Body of pancreas (tissue), 4 donors: ENCODE data around the gene BARHL1. TPM values are rescaled to one million over a fixed set of nuclear protein-coding genes. Genes with fewer than 3 reads are reported as not detected.

Experiments
- ATAC-seq: fragments of 150-250 bp; one replicate; pipeline ENCODE4 v1.9.1; 2016
- DNase-seq, 4 donors: peaks; one replicate each; pipeline ENCODE4 v3.0.0-alpha.2; 2019
- H3K27ac ChIP-seq, 4 donors: fragments of 200-600 bp; sonication (generic); 1 replicate in 3 of 4; 2 replicates in 1 of 4; pipeline versions ENCODE4 v1.5.1 to v1.6.1; 2016 to 2019; ENCODE audit warnings: mild to moderate bottlenecking in 1 of 4, mixed read lengths in 1 of 4, moderate library complexity in 1 of 4
- H3K27me3 ChIP-seq, 2 donors: fragments of 200-600 bp; sonication (generic); one replicate each; pipeline ENCODE4 v1.6.0; 2016; ENCODE audit warnings: mild to moderate bottlenecking in 1 of 2
- H3K36me3 ChIP-seq, 2 donors: fragments of 200-600 bp; sonication (generic); replicated peaks in 1 of 2; 2 replicates each; pipeline ENCODE4 v1.5.1; 2016; ENCODE audit warnings: low read depth in 2 of 2; ENCODE audit not compliant: insufficient read depth in 1 of 2
- H3K4me1 ChIP-seq: fragments of 200-600 bp; sonication (generic); one replicate; pipeline ENCODE4 v1.6.0; 2016
- H3K4me3 ChIP-seq, 2 donors: fragments of 200-600 bp; sonication (generic); 1 replicate in 1 of 2; 2 replicates in 1 of 2; pipeline ENCODE4 v1.5.1; 2016 to 2019
- H3K9me3 ChIP-seq, 3 donors: fragments of 200-600 bp; sonication (generic); 1 replicate in 2 of 3; 2 replicates in 1 of 3; pipeline ENCODE4 v1.5.1; 2016
- POLR2A ChIP-seq, 3 donors: fragments of 450-650 bp; IDR thresholded peaks; one replicate each; pipeline ENCODE4 v1.6.1; 2016; ENCODE audit warnings: antibody characterized with exemption in 3 of 3, mild to moderate bottlenecking in 2 of 3
- WGBS, 2 donors: methylation state at CpG; one replicate each; pipeline ENCODE4 v1.1.5; 2017; 5-methylcytosine and 5-hydroxymethylcytosine counted together
- intact Hi-C: fragments of 100-400 bp; cut with DNase I; formaldehyde crosslinking; loops from one replicate; pipeline ENCODE4 v1.15.1; 2023
- total RNA-seq, 2 donors: library from RNA; depleted of rRNA; stranded (reverse); fragments of >200 nt; gene quantifications; one replicate each; pipeline ENCODE4 v1.1.0, GENCODE V29; 2016
- TF ChIP-seq, protein P1 (sequence below), 7 experiments: fragments of 450-650 bp in 4 of 7; fragments of 200-600 bp in 3 of 7; sonication (generic) in 3 of 7; IDR thresholded peaks; one replicate each; pipeline ENCODE4 v1.5.1; 2016 to 2019; ENCODE audit warnings: antibody characterized with exemption in 7 of 7

The BARHL1 gene
- total RNA-seq, 2 donors from 2014 or later: not detected

DNA sequence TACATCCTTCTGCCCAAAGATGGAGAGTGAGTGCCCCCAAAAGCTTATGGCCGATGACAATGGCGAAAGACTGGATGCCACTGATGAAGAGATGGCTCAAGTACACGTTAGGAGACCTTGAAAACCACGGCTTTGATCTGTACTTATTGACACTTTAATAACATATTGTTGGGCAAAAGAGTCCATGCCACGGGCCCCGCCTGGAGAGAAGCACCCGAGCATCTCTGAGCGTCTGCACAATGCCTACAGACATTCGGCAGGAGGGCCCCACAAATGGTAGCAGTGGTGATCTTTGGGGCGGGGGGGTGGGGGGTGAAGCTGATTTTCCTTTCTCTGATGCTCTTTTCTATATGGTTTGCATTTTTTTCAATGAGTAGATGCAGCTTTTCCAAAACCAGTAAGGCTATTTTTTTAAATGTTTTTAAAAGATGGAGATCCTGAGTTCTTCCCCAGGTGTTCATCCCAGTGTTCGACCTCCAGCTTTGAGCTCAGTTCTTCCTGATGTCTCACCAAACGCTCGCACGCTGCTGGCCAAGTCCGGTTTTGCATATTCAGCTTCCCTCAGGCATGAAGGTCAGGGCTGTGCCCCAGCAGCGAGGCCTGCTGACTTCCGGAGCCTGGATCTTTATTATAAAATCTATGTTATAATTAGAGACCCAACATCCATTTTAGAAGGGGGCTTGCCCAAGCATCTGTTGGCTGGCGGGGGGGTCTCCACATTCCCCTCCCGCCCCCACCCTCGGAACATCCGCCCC, 34.3 kb upstream of the BARHL1 start:
- Histone ChIP-seq H3K4me3 (no peak overlapping the region), H3K27me3 (no peaks in the 10 kb centered on the region), H3K36me3 (no peaks in the 10 kb centered on the region), H3K4me1 (peaks cover 7% of the 10 kb centered on the region), H3K9me3 (no peaks in the 10 kb centered on the region), H3K27ac (no peak overlapping the region)
- DNase-seq (no peak), ATAC-seq (no peak)
- intact Hi-C loops: no loop called here
- 72 to 74% methylated on average over 21 of the region's 21 CpGs for WGBS, 2 donors
- TF ChIP-seq POLR2A (IDR thresholded peaks at IDR 0.05): no peak
- TF ChIP-seq, protein P1, sequence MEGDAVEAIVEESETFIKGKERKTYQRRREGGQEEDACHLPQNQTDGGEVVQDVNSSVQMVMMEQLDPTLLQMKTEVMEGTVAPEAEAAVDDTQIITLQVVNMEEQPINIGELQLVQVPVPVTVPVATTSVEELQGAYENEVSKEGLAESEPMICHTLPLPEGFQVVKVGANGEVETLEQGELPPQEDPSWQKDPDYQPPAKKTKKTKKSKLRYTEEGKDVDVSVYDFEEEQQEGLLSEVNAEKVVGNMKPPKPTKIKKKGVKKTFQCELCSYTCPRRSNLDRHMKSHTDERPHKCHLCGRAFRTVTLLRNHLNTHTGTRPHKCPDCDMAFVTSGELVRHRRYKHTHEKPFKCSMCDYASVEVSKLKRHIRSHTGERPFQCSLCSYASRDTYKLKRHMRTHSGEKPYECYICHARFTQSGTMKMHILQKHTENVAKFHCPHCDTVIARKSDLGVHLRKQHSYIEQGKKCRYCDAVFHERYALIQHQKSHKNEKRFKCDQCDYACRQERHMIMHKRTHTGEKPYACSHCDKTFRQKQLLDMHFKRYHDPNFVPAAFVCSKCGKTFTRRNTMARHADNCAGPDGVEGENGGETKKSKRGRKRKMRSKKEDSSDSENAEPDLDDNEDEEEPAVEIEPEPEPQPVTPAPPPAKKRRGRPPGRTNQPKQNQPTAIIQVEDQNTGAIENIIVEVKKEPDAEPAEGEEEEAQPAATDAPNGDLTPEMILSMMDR (IDR thresholded peaks at IDR 0.05): no peak

DNA sequence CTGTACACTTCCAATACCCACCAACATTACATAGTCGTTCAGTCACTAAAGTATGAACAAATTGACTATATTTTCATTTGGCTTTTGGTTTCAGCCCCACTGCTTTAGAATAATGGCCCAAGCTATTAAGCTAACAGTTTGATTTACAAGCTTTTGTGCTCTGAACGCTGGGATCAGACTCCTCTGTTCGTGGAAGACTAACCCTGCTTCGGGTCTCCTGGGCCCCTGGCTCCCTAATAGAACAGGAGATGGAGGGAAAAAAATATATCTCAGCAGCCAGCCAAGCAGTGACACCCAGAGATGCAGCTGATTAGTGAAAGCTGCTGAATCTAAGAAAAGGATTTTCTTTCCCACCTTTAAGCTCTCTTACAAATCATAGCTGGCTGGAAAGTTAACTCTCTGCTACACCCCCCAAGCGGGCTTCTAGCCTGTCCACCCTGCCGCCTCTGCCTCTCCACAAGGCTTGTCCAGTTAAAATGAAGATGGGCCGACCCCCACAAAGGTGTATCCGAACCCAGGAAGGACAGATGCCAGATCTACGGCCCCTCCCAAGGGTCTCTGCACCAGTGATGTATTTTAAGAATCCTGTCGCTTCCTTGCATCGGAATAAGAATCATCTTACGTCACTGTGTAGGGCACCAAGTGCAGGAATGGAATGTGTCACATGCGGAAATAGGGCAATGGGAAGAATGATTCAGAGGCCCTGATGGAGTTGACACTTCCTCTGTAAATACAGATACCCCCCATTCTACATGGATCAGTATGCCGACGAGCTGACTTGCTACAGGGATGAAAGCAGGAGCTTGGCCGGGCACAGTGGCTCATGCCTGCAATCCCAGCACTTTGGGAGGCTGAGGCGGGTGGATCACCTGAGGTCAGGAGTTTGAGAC, 33.4 kb upstream of the BARHL1 start:
- intact Hi-C loops: no loop called here
- no peak overlapping the region for H3K27ac ChIP-seq
- H3K4me3 ChIP-seq: no peak overlapping the region
- DNase-seq: no peak
- no peak for ATAC-seq
- no peaks in the 10 kb centered on the region for H3K9me3 ChIP-seq
- no peaks in the 10 kb centered on the region for H3K27me3 ChIP-seq
- H3K4me1 ChIP-seq: peaks cover 7% of the 10 kb centered on the region
- WGBS, 2 donors: 65 to 66% methylated on average over 17 of the region's 17 CpGs
- no peaks in the 10 kb centered on the region for H3K36me3 ChIP-seq
- TF ChIP-seq, protein P1 (IDR thresholded peaks at IDR 0.05): no peak
- no peak for TF ChIP-seq POLR2A (IDR thresholded peaks at IDR 0.05)

DNA sequence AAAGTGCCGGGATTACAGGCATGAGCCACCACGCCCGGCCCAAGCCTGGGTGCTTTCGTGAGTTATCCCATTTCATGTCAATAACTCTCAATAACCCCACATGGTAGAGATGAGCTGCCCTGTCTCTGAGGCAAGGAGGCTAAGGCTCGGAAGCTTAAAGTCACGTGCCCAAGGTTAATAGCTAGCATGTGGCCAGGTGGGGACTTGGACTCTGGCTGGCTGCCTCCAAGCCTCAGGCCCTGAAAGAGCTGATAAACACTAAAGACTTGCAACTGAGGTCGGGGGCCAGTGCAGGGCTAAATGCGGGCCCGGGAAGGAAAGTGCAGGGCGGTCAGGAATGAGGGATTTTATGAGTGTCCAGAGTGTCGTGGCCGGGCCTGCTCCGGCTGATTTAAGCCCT, 30.9 kb upstream of the BARHL1 start:
- Histone ChIP-seq H3K4me3 (no peak overlapping the region), H3K27ac (no peak overlapping the region), H3K4me1 (peaks cover under 1% of the 10 kb centered on the region), H3K36me3 (no peaks in the 10 kb centered on the region), H3K9me3 (no peaks in the 10 kb centered on the region), H3K27me3 (no peaks in the 10 kb centered on the region)
- TF ChIP-seq, protein P1 (IDR thresholded peaks at IDR 0.05): no peak
- no peak for TF ChIP-seq POLR2A (IDR thresholded peaks at IDR 0.05)
- intact Hi-C loops: no loop called here
- DNase-seq (no peak), ATAC-seq (no peak)
- WGBS, 2 donors: 76 to 79% methylated on average over 13 of the region's 13 CpGs

DNA sequence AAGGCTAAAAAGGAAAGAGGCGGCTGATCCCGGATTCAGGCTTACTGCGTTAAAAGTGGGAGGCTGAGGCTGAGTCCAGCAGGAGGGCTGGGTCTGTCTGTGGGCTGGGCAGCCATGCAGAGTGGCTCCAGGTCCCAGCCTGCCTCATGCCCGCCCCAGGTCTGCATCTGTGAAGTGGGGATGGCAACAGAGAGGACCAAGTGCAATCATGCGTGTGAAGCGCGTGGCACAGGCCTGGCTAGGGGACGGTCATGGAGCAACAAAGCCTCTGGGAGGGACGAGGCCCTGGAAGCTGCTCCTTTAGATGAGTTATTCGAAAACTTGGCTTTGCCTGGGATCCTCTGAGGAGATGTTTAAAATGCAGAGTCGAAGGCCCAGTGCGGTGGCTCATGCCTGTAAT, 30.4 kb upstream of the BARHL1 start:
- DNase-seq: no peak

More for the DNA sequence above, 30.4 kb upstream of the BARHL1 start:
- 89 to 93% methylated on average over 12 of the region's 12 CpGs for WGBS, 2 donors
- no peaks in the 10 kb centered on the region for H3K36me3 ChIP-seq
- H3K27ac ChIP-seq: no peak overlapping the region
- H3K27me3 ChIP-seq: no peaks in the 10 kb centered on the region
- ATAC-seq: no peak
- no peak for TF ChIP-seq POLR2A (IDR thresholded peaks at IDR 0.05)
- TF ChIP-seq, protein P1 (IDR thresholded peaks at IDR 0.05): no peak
- H3K4me3 ChIP-seq: no peak overlapping the region
- no peaks in the 10 kb centered on the region for H3K4me1 ChIP-seq
- H3K9me3 ChIP-seq: no peaks in the 10 kb centered on the region
- intact Hi-C loops: no loop called here
